Right ventricle myocardium superior (tissue), 1 donor: Measurements from ENCODE around the gene FREM1. TPM values are rescaled to one million over a fixed set of nuclear protein-coding genes. Genes with fewer than 3 reads are reported as not detected.

Experiments
- ATAC-seq: fragments of 200-7000 bp; cut with Tn5 transposase; one replicate; pipeline ENCODE4 v1.9.1; 2020; ENCODE audit warnings: mild to moderate bottlenecking; ENCODE audit not compliant: poor library complexity
- DNase-seq: peaks from one replicate; pipeline ENCODE4 v3.0.0-alpha.2; 2020
- intact Hi-C: fragments of 100-400 bp; cut with DNase I; formaldehyde crosslinking; loops from one replicate; pipeline ENCODE4 v1.11.2; 2022
- total RNA-seq: library from RNA; stranded (reverse); fragmentation: NEBNext Ultra II Directional; extraction: Animal tissue kit (Norgen Biotek cat#: 25700); gene quantifications from one replicate; pipeline ENCODE4 v1.2.1, GENCODE V29; 2021
- donor health status: DM: no; HTN: yes; CAD: no; lungs with severe emphysema.

Gene FREM1
- total RNA-seq, 1 donor from 2014 or later = 2.0 TPM

DNA sequence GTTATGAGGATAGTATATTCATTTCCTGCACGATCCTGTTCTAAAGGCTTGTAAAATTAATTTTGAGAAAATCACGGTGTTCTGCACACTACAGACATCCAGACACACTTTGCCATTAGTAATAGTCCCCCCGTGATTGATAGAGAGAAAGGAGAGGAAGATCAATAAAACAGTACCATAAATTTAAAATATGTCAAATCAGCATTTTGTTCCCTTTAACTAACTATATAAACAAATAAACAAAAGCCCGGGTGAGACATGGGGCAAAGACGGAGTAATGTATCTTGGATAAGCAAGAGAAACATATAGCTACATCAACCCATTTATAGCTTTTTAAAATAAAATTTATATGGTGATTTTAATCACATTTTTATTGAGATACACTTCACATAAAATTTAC is 177.1 kb downstream of the FREM1 start:
- ATAC-seq = no peak
- intact Hi-C loops = no loop called here
- no peak for DNase-seq

GRCh38 chr9:14731294-14731981 is 178.8 kb downstream of the FREM1 start:
- no peak for ATAC-seq
- DNase-seq = no peak
- intact Hi-C loops = no loop called here

- intact Hi-C loops = no loop called here
- no peak for DNase-seq
- peak; percentile 49 for ATAC-seq
Measured at GRCh38 chr9:14730461-14730898, 179.7 kb downstream of the FREM1 start.

- ATAC-seq = no peak
- intact Hi-C loops = no loop called here
- no peak for DNase-seq
Measured at GRCh38 chr9:14723301-14723700, 186.9 kb downstream of the FREM1 start.

DNA sequence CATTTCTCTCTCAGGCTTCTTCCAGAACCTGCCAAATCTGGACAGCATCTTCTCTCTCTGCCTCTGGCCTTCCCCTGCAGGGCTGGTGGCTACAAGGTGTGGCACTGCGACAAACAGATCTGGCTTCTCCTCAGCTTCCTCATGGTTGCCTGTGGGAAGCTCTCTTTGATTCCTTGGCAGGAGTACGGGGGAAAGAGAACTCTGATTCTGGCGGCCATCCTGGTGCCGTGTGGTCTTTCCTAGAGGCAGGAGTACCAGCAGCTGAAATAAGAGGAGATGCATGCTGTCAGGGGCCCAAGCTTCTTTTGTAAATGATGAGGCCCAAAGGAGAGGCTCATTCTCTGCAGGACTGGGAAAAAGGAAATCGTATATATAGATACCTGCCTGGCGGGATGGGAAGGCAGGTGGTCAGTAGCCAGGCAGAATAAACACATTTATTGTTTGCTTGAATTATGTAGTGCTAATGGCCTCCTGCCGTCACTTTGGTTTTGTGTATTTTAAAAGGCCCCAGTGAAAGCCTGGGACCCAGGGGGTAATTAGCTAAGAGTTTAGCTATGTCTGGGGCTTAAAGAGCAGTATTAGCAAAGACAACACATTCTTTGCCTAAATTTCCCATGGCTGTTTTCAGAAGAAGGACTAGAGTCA is 187.7 kb downstream of the FREM1 start, which contains the start of gene CER1:
TSS of gene CER1 (minus strand) at position 343 of the 645 bp plus-strand sequence. CDS start at position 282, 61 bp downstream.
- intact Hi-C loops = no loop called here
- ATAC-seq = no peak

GRCh38 chr9:14719231-14719923 is 190.9 kb downstream of the FREM1 start:
- DNase-seq (no peak), ATAC-seq (no peak)
- intact Hi-C loops = no loop called here

More for the DNA sequence above, 187.7 kb downstream of the FREM1 start, which contains the start of gene CER1:
- DNase-seq = no peak

- intact Hi-C loops = no loop called here
- DNase-seq = no peak
- ATAC-seq = no peak
Measured at GRCh38 chr9:14715102-14715501, 195.1 kb downstream of the FREM1 start.

DNA sequence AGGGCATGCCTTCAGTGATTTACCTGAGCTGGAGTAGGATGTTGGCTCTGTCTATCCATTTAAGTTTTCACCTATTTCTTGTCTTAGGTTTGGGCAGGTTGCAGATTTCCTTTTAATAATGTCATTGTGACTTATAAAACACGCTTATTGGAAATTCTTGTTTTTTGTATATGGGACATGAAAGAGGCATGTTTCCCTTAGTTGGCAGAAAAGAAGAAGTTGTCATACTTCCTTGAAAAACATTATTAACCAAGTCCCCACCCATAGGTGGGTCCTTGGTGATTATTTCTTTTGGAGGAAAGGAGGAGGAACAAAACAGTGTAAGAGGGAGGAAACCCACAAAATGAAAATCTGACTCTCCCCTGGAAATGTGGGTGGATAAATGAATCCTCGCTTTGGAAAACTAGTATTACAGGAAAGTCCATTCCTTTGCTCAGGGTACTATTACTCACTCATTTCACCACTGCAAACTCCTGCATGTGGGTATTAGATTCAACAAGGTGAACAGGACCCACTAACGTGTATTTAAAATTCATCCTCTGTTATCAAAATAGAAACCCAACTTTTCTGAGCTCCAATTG is 197.0 kb downstream of the FREM1 start:
- intact Hi-C loops = no loop called here
- no peak for DNase-seq
- ATAC-seq = no peak

DNA sequence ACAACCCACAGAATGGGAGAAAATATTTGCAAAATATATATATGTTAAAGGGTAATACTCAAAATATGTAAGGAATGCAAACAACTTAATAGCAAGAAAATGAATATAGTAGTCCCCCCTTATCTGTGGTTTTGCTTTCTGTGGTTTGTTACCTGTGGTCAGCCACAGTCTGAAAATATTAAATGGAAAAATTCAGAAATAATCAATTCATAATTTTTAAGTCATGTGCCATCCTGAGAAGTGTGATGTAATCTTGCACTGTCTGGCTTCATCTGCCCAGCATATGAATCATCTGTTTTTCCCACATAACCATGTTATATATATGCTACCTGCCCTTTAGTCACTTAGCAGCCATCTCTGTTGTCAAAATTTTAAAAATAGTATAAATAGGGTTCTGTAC is 199.4 kb downstream of the FREM1 start:
- intact Hi-C loops = no loop called here
- DNase-seq (no peak), ATAC-seq (no peak)

DNA sequence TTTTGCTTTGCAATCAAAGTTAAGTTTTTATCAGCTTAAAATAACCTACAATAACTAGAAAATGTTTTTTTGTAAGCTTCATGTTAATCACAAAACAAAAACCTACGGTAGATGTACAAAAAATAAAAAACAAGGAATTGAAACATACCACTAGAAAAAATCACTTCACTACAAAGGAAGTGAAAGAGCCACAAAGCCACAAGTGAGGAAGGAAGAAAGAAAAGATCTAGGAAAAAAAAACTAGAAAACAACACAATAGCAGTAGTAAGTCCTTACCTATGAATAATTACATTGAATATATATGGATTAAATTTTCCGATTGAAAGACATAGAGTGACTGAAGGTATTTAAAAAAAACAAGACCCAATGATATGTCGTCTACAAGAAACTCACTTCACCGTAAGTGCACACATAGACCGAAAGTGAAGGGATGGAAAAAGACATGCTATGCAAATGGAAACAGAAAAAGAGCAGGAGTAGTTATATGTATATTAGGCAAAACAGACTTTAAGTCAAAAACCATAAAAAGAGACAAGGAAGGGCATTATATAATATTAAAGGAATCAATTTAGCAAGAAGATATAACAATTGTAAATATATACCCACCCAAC is 203.6 kb downstream of the FREM1 start:
- intact Hi-C loops = no loop called here
- DNase-seq (no peak), ATAC-seq (no peak)

DNA sequence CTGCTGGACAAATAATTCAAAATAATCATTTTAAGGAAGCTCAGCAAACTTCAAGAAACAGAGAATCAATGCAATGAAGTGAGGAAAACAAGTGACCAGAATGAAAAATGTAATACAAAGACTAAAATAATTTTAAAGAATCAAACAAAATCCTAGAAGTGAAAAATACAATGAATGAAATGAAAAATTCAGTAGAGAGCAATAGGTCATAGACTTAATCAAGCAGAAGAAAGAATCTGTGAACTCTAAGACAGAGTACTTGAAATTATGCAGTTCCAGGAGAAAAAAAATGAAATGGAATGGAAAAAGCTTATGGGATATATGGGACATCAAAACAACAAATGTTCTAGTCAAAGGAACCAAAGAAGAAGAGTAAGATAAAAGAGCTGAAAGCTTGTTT is 205.1 kb downstream of the FREM1 start:
- DNase-seq = no peak
- no peak for ATAC-seq
- intact Hi-C loops = no loop called here

DNA sequence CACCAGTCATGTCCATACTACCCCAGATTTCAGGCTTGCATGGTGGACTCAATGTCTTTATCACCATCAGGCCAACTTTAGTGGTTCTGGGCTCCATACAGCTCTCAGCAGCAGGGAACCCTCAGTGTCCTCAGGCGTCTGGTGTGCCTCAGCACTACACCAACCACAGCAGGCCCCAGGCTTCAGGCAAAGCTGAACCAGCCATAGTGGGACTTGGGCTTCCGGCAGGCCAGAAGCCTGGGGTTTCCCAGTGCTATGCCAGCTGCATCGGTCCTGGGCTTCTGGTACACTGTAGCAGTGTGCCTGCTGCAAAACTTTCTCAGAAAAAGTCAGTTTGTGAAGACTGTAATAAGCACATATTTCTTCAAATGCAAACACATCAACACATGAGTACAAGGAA is 205.9 kb downstream of the FREM1 start:
- intact Hi-C loops = no loop called here
- DNase-seq = no peak
- no peak for ATAC-seq

DNA sequence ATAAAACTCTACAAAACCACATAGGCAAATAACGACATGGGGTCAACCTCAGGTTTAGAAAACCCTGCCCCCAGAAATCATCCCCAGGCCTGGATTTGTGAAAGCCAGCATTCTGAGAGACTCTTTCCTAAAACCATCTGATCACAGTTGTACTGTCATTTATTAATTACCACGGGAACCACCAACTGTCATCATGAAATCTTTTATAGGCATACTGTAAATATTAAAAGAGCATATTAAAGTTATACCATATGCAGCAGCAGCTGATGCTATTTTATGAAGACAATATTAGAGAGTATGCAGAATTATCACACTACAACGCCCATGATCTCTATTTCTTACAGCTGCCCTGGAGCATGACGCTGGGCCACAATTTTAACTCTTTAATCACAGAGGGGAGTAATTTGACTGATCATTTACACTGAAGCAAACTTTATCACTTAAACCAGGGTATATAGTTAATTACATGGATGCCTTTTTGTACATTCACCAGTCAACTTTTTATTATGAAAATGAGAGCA is 208.0 kb downstream of the FREM1 start:
- intact Hi-C loops = no loop called here
- DNase-seq = no peak

GRCh38 chr9:14693251-14693861 is 216.9 kb downstream of the FREM1 start, which contains the start of gene ZDHHC21:
TSS of gene ZDHHC21 (minus strand) at chr9:14693432. CDS start at chr9:14674340, 19,092 bp downstream.
- DNase-seq (peak; percentile 85), ATAC-seq (peak; percentile 99)
- intact Hi-C loops = no loop called here

More for the DNA sequence above, 208.0 kb downstream of the FREM1 start:
- ATAC-seq = no peak

GRCh38 chr9:14692470-14693250 is 217.6 kb downstream of the FREM1 start:
- intact Hi-C loops = no loop called here
- DNase-seq = no peak

DNA sequence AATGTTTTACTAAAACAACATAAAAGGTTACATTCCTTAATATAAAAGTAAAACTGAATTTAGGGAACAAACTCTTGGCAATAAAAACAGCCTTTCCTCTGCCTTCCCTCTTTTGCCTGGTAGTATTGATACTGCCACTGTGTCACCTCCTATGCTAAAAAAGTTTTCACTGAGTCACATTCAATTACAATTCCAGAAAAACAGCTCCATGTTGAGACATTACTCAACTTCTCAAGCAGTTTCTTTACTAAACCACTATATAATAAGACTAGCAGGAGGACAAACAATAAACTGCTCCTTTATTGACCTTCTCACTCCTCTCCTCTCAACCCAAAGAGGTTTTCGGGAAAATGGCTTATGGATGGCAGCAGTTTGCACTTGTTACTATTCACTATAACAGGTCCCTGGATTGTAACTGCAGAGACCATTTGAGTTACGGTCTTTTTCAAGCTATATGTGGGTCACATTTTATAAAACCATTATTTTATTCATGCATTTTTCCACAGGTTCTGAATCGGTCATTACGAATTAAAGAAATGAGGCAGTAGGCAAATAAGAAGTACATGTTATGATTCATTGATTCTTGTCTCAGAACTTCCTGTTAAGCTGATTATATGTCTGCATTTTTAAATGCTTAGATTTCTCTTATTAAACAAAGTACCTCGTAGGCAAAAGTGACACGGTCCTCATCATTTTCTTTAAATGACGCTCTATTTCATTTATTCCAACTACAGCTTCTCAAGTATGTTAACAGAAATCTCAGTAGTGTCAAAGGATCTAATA is 219.1 kb downstream of the FREM1 start:
- DNase-seq (no peak), ATAC-seq (no peak)
- intact Hi-C loops = no loop called here

More at GRCh38 chr9:14692470-14693250, 217.6 kb downstream of the FREM1 start:
- ATAC-seq = no peak
